Esophagus muscularis mucosa (tissue), 3 donors: ENCODE measurements around the gene FAM89B.

Experiments used
- CTCF ChIP-seq, 3 experiments: fragments of 200-600 bp in 2 of 3; fragments of 450-650 bp in 1 of 3; sonication (generic) in 2 of 3; IDR thresholded peaks; one replicate each; pipeline ENCODE4 v1.5.1; 2017 to 2019; ENCODE audit warnings: antibody characterized with exemption in 3 of 3, mild to moderate bottlenecking in 2 of 3, moderate library complexity in 1 of 3
- POLR2A ChIP-seq: fragments of 450-650 bp; IDR thresholded peaks from one replicate; pipeline ENCODE4 v1.6.1; 2017; ENCODE audit warnings: antibody characterized with exemption, moderate library complexity, mild to moderate bottlenecking, low read depth

DNA sequence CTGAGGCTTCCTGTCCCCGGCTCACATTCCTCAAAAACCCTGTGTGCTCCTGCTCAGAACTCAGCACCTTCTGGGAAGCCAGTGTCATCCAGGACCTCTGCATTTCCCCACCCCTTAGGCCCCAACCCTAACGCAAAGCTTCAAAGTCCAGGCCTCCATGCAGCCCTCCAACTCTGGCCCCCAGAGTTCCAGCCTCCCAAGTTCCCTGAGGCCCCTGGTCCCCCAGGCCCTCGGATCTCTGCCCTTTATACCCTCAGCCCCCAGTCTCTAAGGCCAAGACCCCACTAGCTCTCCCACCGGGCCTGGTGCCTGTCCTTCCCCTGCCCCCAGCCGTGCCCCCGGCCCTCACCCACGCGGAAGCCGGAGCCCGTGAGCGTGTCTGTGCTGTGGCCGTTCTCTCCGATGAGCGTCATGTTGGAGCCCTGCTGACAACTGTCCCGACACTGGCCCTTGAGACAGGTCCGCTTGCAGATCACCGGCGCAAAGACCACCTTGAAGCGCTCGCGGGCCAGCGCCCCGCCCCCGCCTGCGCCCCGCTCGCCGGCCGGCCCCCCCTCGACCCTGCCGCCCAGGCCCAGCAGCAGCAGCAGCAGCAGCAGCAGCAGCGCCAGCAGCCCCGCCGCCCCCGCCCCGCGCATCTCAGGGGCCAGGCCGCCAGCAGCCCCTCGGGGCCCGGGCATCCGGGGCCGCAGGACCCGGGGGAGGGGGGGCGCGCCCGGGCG lies 14.9 kb upstream of the FAM89B start:
- TF ChIP-seq POLR2A (no peak), CTCF (IDR thresholded peaks at IDR 0.05) (no peak)
